Parathyroid adenoma (tissue), 2 donors: ENCODE results near the gene ALDOC.

ENCODE experiments used
- H2AFZ ChIP-seq: fragments of 300-600 bp; sonication (generic); one replicate; pipeline ENCODE4 v1.7.0; 2017; ENCODE audit warnings: antibody characterized with exemption, mild to moderate bottlenecking
- H3K27ac ChIP-seq: fragments of 300-600 bp; sonication (generic); one replicate; pipeline ENCODE4 v1.7.0; 2017
- H3K27me3 ChIP-seq: fragments of 300-600 bp; sonication (generic); one replicate; pipeline ENCODE4 v1.7.0; 2017; ENCODE audit warnings: low read length; ENCODE audit not compliant: control insufficient read depth, insufficient read depth
- H3K36me3 ChIP-seq: fragments of 300-600 bp; sonication (generic); one replicate; pipeline ENCODE4 v1.7.0; 2017; ENCODE audit warnings: low read length; ENCODE audit not compliant: control insufficient read depth, insufficient read depth
- H3K4me1 ChIP-seq: fragments of 300-600 bp; sonication (generic); one replicate; pipeline ENCODE4 v1.7.0; 2017; ENCODE audit warnings: control low read depth
- H3K4me2 ChIP-seq: fragments of 300-600 bp; sonication (generic); one replicate; pipeline ENCODE4 v1.7.0; 2017; ENCODE audit warnings: low read length
- H3K4me3 ChIP-seq: fragments of 300-600 bp; sonication (generic); one replicate; pipeline ENCODE4 v1.7.0; 2017; ENCODE audit warnings: low read depth, low read length
- H3K79me2 ChIP-seq: fragments of 300-600 bp; sonication (generic); one replicate; pipeline ENCODE4 v1.7.0; 2017; ENCODE audit warnings: control low read depth
- H3K9ac ChIP-seq: fragments of 300-600 bp; sonication (generic); one replicate; pipeline ENCODE4 v1.7.0; 2017; ENCODE audit warnings: mild to moderate bottlenecking
- H3K9me3 ChIP-seq: fragments of 300-600 bp; sonication (generic); one replicate; pipeline ENCODE4 v1.7.0; 2017; ENCODE audit warnings: low read length; ENCODE audit not compliant: control insufficient read depth
- CTCF ChIP-seq: fragments of 300-600 bp; sonication (generic); IDR thresholded peaks from one replicate; pipeline ENCODE4 v1.7.0; 2017; ENCODE audit warnings: antibody characterized with exemption, mild to moderate bottlenecking
- donor health status: primary hyperparathyroidism.

Gene ALDOC

GRCh38 chr17:28573966-28574480, 2.7 kb downstream of the ALDOC start:
- TF ChIP-seq CTCF = no peak
- Histone ChIP-seq H3K9ac (no peak overlapping the region), H3K9me3 (no peaks in the 10 kb centered on the region), H2AFZ (no peak overlapping the region), H3K36me3 (no peaks in the 10 kb centered on the region), H3K79me2 (peaks cover 7% of the 10 kb centered on the region), H3K27me3 (no peaks in the 10 kb centered on the region), H3K4me2 (no peak overlapping the region), H3K4me1 (peaks cover 5% of the 10 kb centered on the region), H3K4me3 (no peak overlapping the region), H3K27ac (no peak overlapping the region)

DNA sequence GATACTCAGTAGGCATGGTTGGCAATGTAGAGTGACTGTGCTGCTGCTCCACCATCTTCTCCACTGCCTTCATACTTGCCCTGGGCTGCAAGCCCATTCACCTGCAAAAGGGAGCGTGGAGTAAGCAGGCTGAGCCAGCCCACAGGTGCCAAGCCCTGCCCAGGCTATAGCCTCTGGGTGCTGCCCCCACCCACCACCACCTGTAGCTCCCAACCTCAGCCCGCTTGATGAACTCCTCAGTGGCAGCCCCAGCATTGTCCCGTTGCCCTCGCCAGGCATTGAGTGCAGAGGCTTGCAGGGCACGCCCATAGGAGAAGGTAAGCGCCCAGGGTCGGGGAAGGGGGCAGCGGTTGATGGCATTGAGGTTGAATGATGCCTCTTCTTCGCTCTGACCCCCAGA, 3.2 kb downstream of the ALDOC start:
- H3K9ac ChIP-seq = no peak overlapping the region
- peaks cover 7% of the 10 kb centered on the region for H3K79me2 ChIP-seq
- H3K27ac ChIP-seq = no peak overlapping the region
- H3K9me3 ChIP-seq = no peaks in the 10 kb centered on the region
- H3K27me3 ChIP-seq = no peaks in the 10 kb centered on the region
- peaks cover 5% of the 10 kb centered on the region for H3K4me1 ChIP-seq
- no peak overlapping the region for H3K4me2 ChIP-seq
- no peak overlapping the region for H2AFZ ChIP-seq
- no peaks in the 10 kb centered on the region for H3K36me3 ChIP-seq
- no peak for TF ChIP-seq CTCF
- no peak overlapping the region for H3K4me3 ChIP-seq

GRCh38 chr17:28573040-28573380, 3.7 kb downstream of the ALDOC start:
- Histone ChIP-seq H3K4me3 (no peak overlapping the region), H3K36me3 (no peaks in the 10 kb centered on the region), H3K9ac (no peak overlapping the region), H3K4me1 (peaks cover 5% of the 10 kb centered on the region), H3K4me2 (no peak overlapping the region), H3K79me2 (peaks cover 10% of the 10 kb centered on the region), H2AFZ (no peak overlapping the region), H3K9me3 (no peaks in the 10 kb centered on the region), H3K27me3 (no peaks in the 10 kb centered on the region), H3K27ac (no peak overlapping the region)
- no peak for TF ChIP-seq CTCF

DNA sequence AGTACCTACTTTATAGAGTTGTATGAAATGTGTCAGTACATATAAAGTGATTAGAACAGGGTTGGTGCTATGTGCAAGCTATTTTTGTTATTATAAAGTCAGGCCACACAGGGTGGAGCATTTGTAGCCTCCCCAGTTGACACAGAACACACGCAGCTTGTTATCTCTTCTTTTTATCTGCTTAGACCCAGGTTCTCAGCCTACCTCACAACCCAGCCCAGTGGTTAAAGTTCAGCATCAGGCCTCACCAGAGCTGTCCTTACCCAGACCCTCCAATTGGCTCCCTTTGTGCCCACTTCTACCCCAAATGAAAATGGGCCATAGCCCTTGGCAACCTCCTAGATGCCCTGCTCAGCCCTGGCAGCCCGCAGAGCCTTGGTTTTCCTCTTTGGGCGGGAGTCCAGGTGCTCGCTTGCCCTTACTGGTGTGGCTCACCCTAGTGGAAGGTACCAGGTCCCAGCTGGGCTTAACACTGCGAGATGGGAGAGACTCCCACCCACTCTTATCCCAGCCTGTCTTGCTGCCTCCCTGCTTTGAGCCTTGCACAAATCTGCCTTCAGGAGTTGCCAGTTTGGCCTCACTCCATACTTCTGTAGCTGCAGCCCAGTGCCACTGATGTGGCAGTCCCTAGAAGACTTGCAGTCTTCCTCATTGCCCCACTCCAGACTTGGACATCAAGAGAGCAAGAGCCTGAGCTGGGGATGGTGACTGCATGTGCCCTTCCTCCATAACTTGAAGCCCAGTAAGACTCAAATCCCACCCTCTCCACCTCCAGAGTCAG, 4.2 kb downstream of the ALDOC start:
- Histone ChIP-seq H3K4me3 (peak overlapping the region; percentile 97), H3K27me3 (no peaks in the 10 kb centered on the region), H3K9me3 (no peaks in the 10 kb centered on the region), H3K4me1 (peaks cover 5% of the 10 kb centered on the region), H3K27ac (no peak overlapping the region), H3K9ac (no peak overlapping the region), H2AFZ (peak overlapping the region; percentile 95), H3K36me3 (no peaks in the 10 kb centered on the region), H3K79me2 (peaks cover 10% of the 10 kb centered on the region), H3K4me2 (peak overlapping the region; percentile 99)
- TF ChIP-seq CTCF = no peak
